ENCODE measurements around the gene ST3GAL5.
"Not testable (repeated sequence)": the region's sequence is repeated elsewhere in the genome, so short reads cannot be mapped to it uniquely, and the experiment has no call there.

ST3GAL5 gene

DNA sequence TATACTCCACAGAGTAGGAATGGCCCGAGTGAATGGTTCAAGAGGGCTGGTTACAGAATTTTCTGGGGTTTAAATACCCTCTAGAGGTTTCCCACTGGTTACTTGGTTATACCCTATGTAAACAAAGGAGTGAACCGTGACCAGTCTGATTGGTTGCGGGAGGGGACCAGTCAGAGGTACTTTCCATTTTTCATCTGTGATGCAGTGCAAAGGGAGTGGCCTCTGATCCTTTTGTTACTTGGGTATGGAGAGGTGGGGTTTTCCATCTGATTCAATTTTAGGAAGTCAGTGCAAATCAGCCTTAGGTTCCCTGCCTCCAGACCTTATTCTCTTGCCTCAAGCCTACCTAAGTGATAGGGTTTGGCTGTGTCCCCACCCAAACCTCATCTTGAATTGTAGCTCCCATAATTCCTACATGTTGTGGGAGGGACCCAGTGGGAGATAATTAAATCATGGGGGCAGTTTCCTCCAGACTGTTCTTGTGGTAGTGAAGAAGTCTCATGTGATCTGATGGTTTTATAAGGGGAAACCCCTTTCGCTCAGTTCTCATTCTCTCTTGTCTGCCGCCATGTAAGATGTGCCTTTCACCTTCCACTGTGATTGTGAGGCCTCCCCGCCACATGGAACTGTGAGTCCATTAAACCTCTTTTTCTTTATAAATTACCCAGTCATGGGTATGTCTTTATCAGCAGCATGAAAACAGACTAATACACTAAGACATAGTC, 5.9 kb upstream of the ST3GAL5 start:
- not testable (repeated sequence) for DNase-seq

DNA sequence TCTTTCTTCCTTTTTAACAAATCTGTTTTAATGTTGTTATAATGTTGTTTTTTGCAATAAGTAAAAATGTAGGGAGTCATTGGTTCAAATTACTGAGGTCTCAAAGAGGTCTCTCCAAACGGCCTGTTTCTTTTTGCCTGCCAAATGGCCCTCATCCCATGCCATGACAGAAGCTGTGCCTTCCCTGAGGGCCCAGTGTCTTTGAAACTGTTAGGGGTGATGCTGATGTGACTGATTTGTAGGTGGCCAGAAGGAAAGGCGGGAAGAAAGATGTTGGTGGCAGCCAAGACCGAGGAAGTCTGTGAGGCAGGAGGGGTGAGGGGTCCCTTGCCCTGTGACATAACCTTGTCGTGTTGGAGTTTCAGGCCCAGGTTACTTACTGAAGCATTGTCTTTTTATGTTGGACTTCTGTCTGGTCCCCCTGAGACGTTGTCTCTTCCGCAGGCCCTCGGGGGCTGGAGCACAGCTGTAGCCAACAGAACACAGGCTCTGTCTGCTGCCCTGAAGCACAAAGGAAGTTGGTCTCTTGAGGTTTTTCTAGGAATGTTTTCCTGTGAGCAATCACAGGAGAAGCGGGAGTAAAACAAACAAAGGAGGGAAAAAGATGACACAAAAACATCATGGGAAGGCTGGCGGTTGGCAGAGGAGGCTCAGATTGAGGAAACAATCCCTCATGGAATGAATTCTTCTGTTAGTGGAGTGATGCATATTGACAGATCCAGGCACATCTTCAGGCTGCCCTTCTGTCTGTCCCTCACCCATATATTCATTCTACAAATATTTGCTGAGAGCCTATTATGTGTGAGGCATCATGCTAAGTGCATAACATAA, 4.9 kb upstream of the ST3GAL5 start:
- DNase-seq = no peak

GRCh38 chr2:85892216-85892944, 3.6 kb upstream of the ST3GAL5 start:
- no peak for DNase-seq

DNA sequence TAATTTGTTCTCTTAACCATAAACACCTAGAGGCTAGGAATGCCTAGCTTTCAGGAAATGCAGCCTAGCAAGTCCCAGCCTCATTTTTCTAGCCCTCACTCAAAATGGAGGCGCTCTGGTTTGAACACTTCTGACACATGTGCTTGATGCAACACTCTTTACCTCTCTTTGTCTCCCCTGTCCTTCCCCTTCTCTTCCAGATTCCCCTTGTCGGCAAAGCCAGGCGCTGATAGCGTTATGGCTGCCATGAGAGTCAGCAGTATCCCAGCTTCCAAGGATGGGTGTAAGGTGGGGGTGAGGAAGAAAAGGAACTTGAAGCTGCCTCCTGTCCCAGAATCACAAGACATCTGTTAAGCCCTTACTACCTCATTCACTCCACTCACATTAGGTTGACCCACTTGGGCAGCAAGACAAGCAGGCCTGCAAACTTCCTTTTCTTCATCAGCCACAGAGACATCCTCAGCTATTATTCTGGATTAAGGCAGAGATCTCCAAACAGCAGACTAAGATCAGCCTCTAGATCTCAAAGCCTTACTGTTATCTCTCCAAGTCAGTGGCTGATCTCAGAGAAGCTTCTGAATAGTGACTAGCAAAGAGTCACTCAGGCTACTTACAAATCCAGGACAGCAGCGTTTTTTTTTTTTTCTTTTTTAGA, 1.9 kb upstream of the ST3GAL5 start:
- DNase-seq = no peak

- DNase-seq = peak; percentile 16
These were observed 964 bp upstream of the ST3GAL5 start for GRCh38 chr2:85889627-85890281.

GRCh38 chr2:85888020-85888683, 638 bp downstream of the ST3GAL5 start:
- DNase-seq = peak; percentile 58

DNA sequence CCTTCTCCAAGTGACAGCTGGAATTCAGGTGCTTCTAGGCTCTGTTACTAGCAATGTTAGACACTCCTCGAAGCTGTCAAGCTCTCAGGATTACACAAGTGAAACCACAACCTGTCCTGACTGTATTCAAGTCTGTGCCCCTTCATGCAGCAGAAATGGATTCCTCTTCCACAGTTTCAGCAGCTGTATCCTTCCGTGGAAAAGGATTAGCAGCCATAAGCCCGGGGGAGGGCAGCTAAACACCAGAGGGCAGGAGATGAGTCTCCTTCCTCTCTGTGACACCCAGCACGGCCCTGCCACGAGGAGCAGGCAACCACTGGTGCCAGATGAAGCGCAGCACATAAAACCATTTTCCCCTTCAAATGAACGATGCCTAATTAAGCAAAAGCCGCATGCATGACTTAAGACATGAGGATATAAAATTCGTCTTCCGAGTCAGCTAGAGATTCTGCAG, 1.2 kb downstream of the ST3GAL5 start:
- DNase-seq = no peak

DNA sequence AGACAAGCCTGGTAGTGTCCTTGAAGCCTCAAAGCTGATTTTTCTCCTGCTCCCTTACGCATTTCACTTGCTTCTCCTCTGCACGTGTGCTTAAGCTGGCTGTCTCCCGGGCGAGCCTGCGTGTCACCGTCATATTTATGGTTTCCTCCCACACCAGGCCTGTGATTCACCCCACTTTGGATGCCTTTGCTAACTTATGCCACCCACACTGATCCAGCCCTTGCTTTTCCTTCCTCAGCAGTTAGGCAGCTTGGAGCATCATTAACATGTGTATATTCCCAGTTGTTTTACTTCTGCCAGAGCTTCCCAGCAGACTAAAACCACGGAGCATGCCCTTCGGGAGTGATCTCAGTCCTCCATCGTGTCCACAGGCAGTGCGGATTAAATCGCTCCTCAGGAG, 2.2 kb downstream of the ST3GAL5 start:
- DNase-seq = peak; percentile 23

GRCh38 chr2:85886141-85886540, 2.6 kb downstream of the ST3GAL5 start:
- DNase-seq = no peak

- DNase-seq = not testable (repeated sequence)
These were observed 7.0 kb downstream of the ST3GAL5 start for GRCh38 chr2:85881781-85882180.

- not testable (repeated sequence) for DNase-seq
These were observed 8.0 kb downstream of the ST3GAL5 start for GRCh38 chr2:85880716-85881328.

- no peak for DNase-seq
These were observed 9.9 kb downstream of the ST3GAL5 start for GRCh38 chr2:85878719-85879370.

GRCh38 chr2:85875350-85876050, 13.3 kb downstream of the ST3GAL5 start:
- no peak for DNase-seq

DNA sequence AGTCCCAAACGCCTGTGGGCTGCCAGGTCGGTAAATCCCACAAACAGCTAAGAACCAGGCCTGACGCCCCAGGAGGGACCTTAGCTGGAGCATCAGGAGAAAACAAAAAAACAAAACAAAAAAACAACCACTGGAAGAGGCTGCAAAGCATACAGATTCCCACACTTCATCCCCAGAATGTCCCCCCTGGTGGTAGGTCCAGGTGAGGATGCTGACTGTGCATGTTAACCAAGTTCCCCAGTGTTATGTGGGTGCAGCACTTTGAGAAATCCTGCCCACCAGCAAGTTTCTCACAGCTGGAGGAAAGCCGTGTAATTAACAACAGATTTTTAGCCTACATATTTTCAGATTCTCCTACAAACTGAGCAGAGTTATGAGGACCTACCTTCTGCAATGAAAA, 15.1 kb downstream of the ST3GAL5 start:
- no peak for DNase-seq

DNA sequence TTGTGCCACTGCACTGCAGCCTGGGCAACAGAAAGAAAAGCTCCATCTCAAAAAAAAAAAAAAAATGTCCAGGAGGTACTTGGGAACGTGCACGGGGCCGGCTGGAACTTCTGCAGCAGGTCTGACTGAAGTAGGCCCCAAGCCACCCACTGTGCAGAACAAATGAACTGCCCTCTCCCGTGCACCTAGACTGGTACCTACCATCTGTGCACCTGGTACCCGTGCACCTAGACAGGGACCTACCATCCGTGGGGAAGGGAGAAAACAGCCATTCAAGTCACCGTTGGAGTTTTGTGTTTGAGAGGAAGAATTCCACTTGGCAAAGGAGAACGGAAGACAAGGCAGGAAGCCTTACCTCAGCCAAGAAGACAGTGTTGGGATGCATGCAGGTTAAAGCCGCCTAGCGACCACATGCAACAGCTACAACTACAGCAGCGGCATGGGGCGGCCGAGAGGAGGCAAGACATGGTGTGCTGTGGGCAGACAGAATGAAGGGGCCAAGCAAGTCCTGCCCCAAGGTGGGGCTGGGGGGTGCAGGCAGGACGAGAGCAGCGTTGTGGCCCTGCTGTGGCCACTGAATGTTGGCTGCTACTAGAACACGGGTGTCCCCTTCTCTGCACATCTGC, 16.1 kb downstream of the ST3GAL5 start:
- no peak for DNase-seq

DNA sequence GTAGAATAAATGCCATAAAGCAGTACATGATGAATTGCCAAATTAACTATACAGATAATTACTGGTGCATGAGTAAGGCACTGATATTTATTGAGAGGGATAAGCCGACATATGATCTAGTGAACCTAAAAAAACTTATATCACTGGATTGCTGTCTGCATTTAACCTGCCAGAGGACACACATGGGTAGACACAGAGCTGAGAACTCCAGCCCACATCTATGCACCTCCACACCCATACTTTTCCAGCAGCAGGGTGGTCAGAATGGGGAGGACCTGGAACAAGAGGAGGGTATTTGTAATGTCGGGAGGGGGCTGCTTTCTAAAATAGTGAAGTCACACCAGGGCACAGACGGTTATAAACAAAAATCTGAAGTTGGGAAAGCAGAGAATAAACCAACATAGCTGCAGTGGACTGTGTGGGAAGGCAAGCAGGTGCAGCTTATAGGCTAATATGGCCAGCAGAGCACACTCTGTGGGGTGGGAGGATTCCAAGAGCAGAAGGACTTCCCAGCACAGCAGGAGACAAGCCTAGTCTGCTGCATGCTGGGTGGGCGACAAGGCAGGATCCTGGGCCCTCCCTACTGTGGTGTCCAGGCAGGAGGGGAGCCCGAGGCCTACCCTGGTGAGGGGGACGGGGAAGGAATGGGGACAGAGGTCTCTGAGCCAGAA, 17.2 kb downstream of the ST3GAL5 start:
- DNase-seq = no peak

- DNase-seq = no peak
These were observed 20.0 kb downstream of the ST3GAL5 start for GRCh38 chr2:85868822-85869221.

- DNase-seq = no peak
These were observed 21.1 kb downstream of the ST3GAL5 start for GRCh38 chr2:85867556-85868292.

Measured in right kidney (tissue), 1 donor.